H1 (cell line): Measurements from ENCODE around the gene PHYHD1. TPM values are rescaled to one million over a fixed set of nuclear protein-coding genes. Genes with fewer than 3 reads are reported as not detected.
A peak's percentile ranks its signal among the peaks of the same experiment; 100 is the strongest.

Source experiments
- CTCF ChIA-PET: fragments of 300-600 bp; sonication (Branson Sonifier 250); formaldehyde crosslinking; loops from one replicate; lab custom pipeline; 2021; ENCODE audit not compliant: partially characterized antibody; lab: Charles Lee
- POLR2A ChIA-PET: fragments of 300-600 bp; sonication (Branson Sonifier 250); formaldehyde crosslinking; loops from one replicate; lab custom pipeline; 2021; ENCODE audit warnings: inconsistent platforms; ENCODE audit not compliant: partially characterized antibody; lab: Charles Lee
- DNase-seq, 2 experiments: peaks; one replicate each; pipeline versions ENCODE4 v3.0.0 to v3.0.0-alpha.2; 2010 to 2022; ENCODE audit warnings: low spot score in 2 of 2, low read depth in 1 of 2, mixed read lengths in 1 of 2
- FAIRE-seq: peaks from 2 replicates; lab custom pipeline; 2011; peaks lifted over from hg19 to GRCh38; lab: Jason Lieb, UNC
- H2AFZ ChIP-seq: 2 replicates; pipeline ENCODE4 v1.8.1; 2012; ENCODE audit warnings: low read length, inconsistent platforms
- H2AK5ac ChIP-seq: 2 replicates; pipeline ENCODE4 v1.6.1; 2013; ENCODE audit warnings: low read depth, low read length
- H2BK120ac ChIP-seq: replicated peaks from 2 replicates; pipeline ENCODE3; 2013; ENCODE audit warnings: low read depth, low read length, inconsistent platforms
- H2BK12ac ChIP-seq: 2 replicates; pipeline ENCODE4 v1.6.1; 2013; ENCODE audit warnings: low read depth, low read length
- H2BK15ac ChIP-seq: 2 replicates; pipeline ENCODE4 v1.6.1; 2013; ENCODE audit warnings: low read length
- H2BK20ac ChIP-seq: 2 replicates; pipeline ENCODE4 v1.6.1; 2013; ENCODE audit warnings: low read length
- H2BK5ac ChIP-seq: 2 replicates; pipeline ENCODE4 v1.6.1; 2013; ENCODE audit warnings: low read depth, low read length
- H3K14ac ChIP-seq: 2 replicates; pipeline ENCODE4 v1.6.1; 2013; ENCODE audit warnings: inconsistent platforms; ENCODE audit not compliant: insufficient read length
- H3K18ac ChIP-seq: 2 replicates; pipeline ENCODE4 v1.6.1; 2013; ENCODE audit warnings: low read length; ENCODE audit errors: extremely low read depth
- H3K23ac ChIP-seq: 2 replicates; pipeline ENCODE4 v1.6.1; 2013; ENCODE audit warnings: inconsistent platforms; ENCODE audit not compliant: insufficient read length
- H3K23me2 ChIP-seq: 2 replicates; pipeline ENCODE4 v1.6.1; 2013; ENCODE audit warnings: low read depth, low read length
- H3K27ac ChIP-seq: 2 replicates; pipeline ENCODE4 v1.6.1; 2011; ENCODE audit warnings: low read depth, low read length, inconsistent platforms
- H3K27me3 ChIP-seq, 4 experiments: replicated peaks in 1 of 4; 1 replicate in 1 of 4; 2 replicates in 3 of 4; pipeline versions ENCODE4 v1.6.1 to v1.8.1; 2011 to 2013; ENCODE audit warnings: low read length in 3 of 4, mild to moderate bottlenecking in 3 of 4, inconsistent platforms in 2 of 4, mixed read lengths in 2 of 4, moderate library complexity in 1 of 4; ENCODE audit not compliant: control insufficient read depth in 3 of 4, insufficient read depth in 3 of 4; ENCODE audit errors: extremely low read depth in 1 of 4
- H3K36me3 ChIP-seq, 4 experiments: 2 replicates each; pipeline versions ENCODE4 v1.6.1 to v1.8.1; 2011 to 2013; ENCODE audit warnings: mild to moderate bottlenecking in 4 of 4, low read length in 3 of 4, moderate library complexity in 2 of 4, control low read depth in 1 of 4, inconsistent platforms in 1 of 4; ENCODE audit not compliant: insufficient read depth in 4 of 4, control insufficient read depth in 2 of 4
- H3K4ac ChIP-seq: replicated peaks from 2 replicates; pipeline ENCODE3; 2013; ENCODE audit warnings: low read length, low read depth, mixed read lengths, inconsistent platforms; ENCODE audit not compliant: insufficient read length
- H3K4me1 ChIP-seq, 4 experiments: replicated peaks in 1 of 4; 1 replicate in 1 of 4; 2 replicates in 3 of 4; pipeline versions ENCODE4 v1.6.1 to v1.8.1; 2011 to 2013; ENCODE audit warnings: low read length in 3 of 4, inconsistent platforms in 2 of 4, mixed read lengths in 1 of 4; ENCODE audit not compliant: insufficient read depth in 4 of 4, control insufficient read depth in 3 of 4
- H3K4me2 ChIP-seq, 2 experiments: 2 replicates each; pipeline versions ENCODE4 v1.6.1 to v1.8.1; 2011 to 2013; ENCODE audit warnings: low read depth in 2 of 2, low read length in 2 of 2, control low read depth in 1 of 2, inconsistent platforms in 1 of 2, mild to moderate bottlenecking in 1 of 2; ENCODE audit not compliant: insufficient read depth in 1 of 2
- H3K4me3 ChIP-seq, 4 experiments: fragments of 200-600, 300-600 bp in 1 of 4; sonication (generic), shearing (Covaris generic), sonication (Bioruptor Twin) in 1 of 4; 2 replicates each; pipeline versions ENCODE4 v1.5.1 to v1.8.1; 2011 to 2016; ENCODE audit warnings: low read length in 4 of 4, low read depth in 3 of 4, control low read depth in 2 of 4, inconsistent platforms in 2 of 4, mild to moderate bottlenecking in 2 of 4, mixed read lengths in 1 of 4, moderate library complexity in 1 of 4; ENCODE audit not compliant: insufficient read depth in 2 of 4; ENCODE audit errors: extremely low read depth in 1 of 4
- H3K56ac ChIP-seq: replicated peaks from 2 replicates; pipeline ENCODE3; 2013; ENCODE audit warnings: low read depth, mild to moderate bottlenecking, mixed read lengths, low read length, inconsistent platforms; ENCODE audit not compliant: insufficient read length
- H3K79me1 ChIP-seq: 2 replicates; pipeline ENCODE4 v1.6.1; 2013; ENCODE audit warnings: low read depth, low read length, control low read depth
- H3K79me2 ChIP-seq, 2 experiments: 2 replicates each; pipeline versions ENCODE4 v1.6.1 to v1.8.1; 2012 to 2013; ENCODE audit warnings: low read length in 2 of 2, mild to moderate bottlenecking in 2 of 2, inconsistent platforms in 1 of 2; ENCODE audit not compliant: insufficient read depth in 2 of 2, control insufficient read depth in 1 of 2
- H3K9ac ChIP-seq, 4 experiments: replicated peaks in 1 of 4; 1 replicate in 1 of 4; 2 replicates in 3 of 4; pipeline versions ENCODE4 v1.6.1 to v1.8.1; 2011 to 2013; ENCODE audit warnings: low read depth in 3 of 4, low read length in 3 of 4, control low read depth in 2 of 4, mild to moderate bottlenecking in 2 of 4, moderate library complexity in 2 of 4, inconsistent platforms in 1 of 4; ENCODE audit errors: extremely low read depth in 1 of 4
- H3K9me3 ChIP-seq, 2 experiments: 2 replicates each; pipeline versions ENCODE4 v1.6.1 to v1.8.1; 2012 to 2013; ENCODE audit warnings: mild to moderate bottlenecking in 2 of 2, moderate library complexity in 2 of 2, control low read depth in 1 of 2, inconsistent platforms in 1 of 2, low read depth in 1 of 2, low read length in 1 of 2, mixed read lengths in 1 of 2; ENCODE audit not compliant: insufficient read depth in 2 of 2
- H4K20me1 ChIP-seq, 2 experiments: replicated peaks in 1 of 2; 2 replicates each; pipeline versions ENCODE3 to v1.8.1; 2011 to 2013; ENCODE audit warnings: inconsistent platforms in 2 of 2, low read length in 2 of 2, mild to moderate bottlenecking in 1 of 2; ENCODE audit not compliant: insufficient read depth in 2 of 2, control insufficient read depth in 1 of 2
- H4K5ac ChIP-seq: 2 replicates; pipeline ENCODE4 v1.6.1; 2013; ENCODE audit warnings: low read length, low read depth, mixed read lengths, inconsistent platforms; ENCODE audit not compliant: insufficient read length
- H4K8ac ChIP-seq: 2 replicates; pipeline ENCODE4 v1.8.0; 2013; ENCODE audit warnings: mild to moderate bottlenecking, moderate library complexity, low read length, inconsistent platforms; ENCODE audit not compliant: insufficient read depth; ENCODE audit errors: extremely low read depth
- H4K91ac ChIP-seq: replicated peaks from 2 replicates; pipeline ENCODE3; 2013; ENCODE audit warnings: low read length, mixed read lengths, inconsistent platforms; ENCODE audit not compliant: insufficient read length
- WGBS, 2 experiments: shearing (Covaris generic) in 1 of 2; methylation state at CpG; one replicate each; pipeline versions ENCODE4 v1.1.6 to v1.1.7; 2013 to 2015; ENCODE audit warnings: low lambda C conversion rate in 2 of 2, mixed read lengths in 2 of 2, inconsistent platforms in 1 of 2, low coverage in 1 of 2, missing lambda C conversion rate in 1 of 2; ENCODE audit not compliant: insufficient replicate concordance in 2 of 2, insufficient coverage in 1 of 2, insufficient read length in 1 of 2; ENCODE audit errors: extremely low coverage in 1 of 2, missing lambda C conversion rate in 1 of 2; 5-methylcytosine and 5-hydroxymethylcytosine counted together
- polyA plus RNA-seq, 7 experiments: library from polyadenylated mRNA; depleted of rRNA in 3 of 7; stranded (reverse) in 5 of 7; unstranded in 2 of 7; fragments of >200 nt in 5 of 7; fragments of 200-250 nt in 2 of 7; gene quantifications; 1 replicate in 5 of 7; 2 replicates in 1 of 7; 4 replicates in 1 of 7; pipeline versions ENCODE4 v1.2.1 to v1.2.3, GENCODE V29; 2011 to 2013; ENCODE audit warnings: missing spikeins in 2 of 7, mixed read lengths in 2 of 7
- total RNA-seq: library from RNA; stranded (reverse); fragmentation: NEBNext Ultra II Directional; extraction: Animal tissue kit (Norgen Biotek cat#: 25700); gene quantifications from 2 replicates; pipeline ENCODE4 v1.2.1, GENCODE V29; 2021
- TF ChIP-seq, protein P1 (sequence below), 3 experiments: IDR thresholded peaks; 1 replicate in 2 of 3; 2 replicates in 1 of 3; pipeline versions ENCODE4 v1.5.1 to v1.6.1; 2011; ENCODE audit warnings: low read length in 3 of 3, mild to moderate bottlenecking in 3 of 3, inconsistent platforms in 2 of 3, low read depth in 1 of 3, moderate library complexity in 1 of 3; ENCODE audit not compliant: insufficient read depth in 1 of 3; ENCODE audit errors: control extremely low read depth in 1 of 3

PHYHD1 gene
- total and polyA plus RNA-seq, 2 of the 8 experiments (the other 6 are each of a cell fraction or from before 2014, with no cell fraction given): 14.1 to 25.6 TPM

DNA sequence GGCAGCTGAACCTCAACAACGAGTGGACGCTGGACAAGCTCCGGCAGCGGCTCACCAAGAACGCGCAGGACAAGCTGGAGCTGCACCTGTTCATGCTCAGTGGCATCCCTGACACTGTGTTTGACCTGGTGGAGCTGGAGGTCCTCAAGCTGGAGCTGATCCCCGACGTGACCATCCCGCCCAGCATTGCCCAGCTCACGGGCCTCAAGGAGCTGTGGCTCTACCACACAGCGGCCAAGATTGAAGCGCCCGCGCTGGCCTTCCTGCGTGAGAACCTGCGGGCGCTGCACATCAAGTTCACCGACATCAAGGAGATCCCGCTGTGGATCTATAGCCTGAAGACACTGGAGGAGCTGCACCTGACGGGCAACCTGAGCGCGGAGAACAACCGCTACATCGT, 12.4 kb upstream of the PHYHD1 start:
- no peak overlapping the region for H2BK120ac ChIP-seq
- peak overlapping the region; percentile 50; the same call in 1 of the 2 replicates for H2BK12ac ChIP-seq
- H3K9ac ChIP-seq: no peak overlapping the region
- no peak overlapping the region for H3K56ac ChIP-seq
- DNase-seq (no peak), FAIRE-seq (no peak)
- H2AFZ ChIP-seq: no peak overlapping the region
- H3K79me1 ChIP-seq: peaks cover 10% of the 10 kb centered on the region
- H3K4ac ChIP-seq: no peak overlapping the region
- no peaks in the 10 kb centered on the region for H3K23me2 ChIP-seq
- TF ChIP-seq, protein P1, sequence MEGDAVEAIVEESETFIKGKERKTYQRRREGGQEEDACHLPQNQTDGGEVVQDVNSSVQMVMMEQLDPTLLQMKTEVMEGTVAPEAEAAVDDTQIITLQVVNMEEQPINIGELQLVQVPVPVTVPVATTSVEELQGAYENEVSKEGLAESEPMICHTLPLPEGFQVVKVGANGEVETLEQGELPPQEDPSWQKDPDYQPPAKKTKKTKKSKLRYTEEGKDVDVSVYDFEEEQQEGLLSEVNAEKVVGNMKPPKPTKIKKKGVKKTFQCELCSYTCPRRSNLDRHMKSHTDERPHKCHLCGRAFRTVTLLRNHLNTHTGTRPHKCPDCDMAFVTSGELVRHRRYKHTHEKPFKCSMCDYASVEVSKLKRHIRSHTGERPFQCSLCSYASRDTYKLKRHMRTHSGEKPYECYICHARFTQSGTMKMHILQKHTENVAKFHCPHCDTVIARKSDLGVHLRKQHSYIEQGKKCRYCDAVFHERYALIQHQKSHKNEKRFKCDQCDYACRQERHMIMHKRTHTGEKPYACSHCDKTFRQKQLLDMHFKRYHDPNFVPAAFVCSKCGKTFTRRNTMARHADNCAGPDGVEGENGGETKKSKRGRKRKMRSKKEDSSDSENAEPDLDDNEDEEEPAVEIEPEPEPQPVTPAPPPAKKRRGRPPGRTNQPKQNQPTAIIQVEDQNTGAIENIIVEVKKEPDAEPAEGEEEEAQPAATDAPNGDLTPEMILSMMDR (IDR thresholded peaks at IDR 0.05; ENCODE audit: control extremely low read depth in 1 of 3, insufficient read depth in 1 of 3, low read depth in 1 of 3, low read length in 3 of 3): no peak
- POLR2A ChIA-PET: interaction anchor here (1.6 to 4.3 kb wide), 3 partner anchors 10 to 91 kb away, joined by 4 to 14 read pairs (median 4); partner anchors contain the start of genes ENDOG and PHYHD1
- no peak overlapping the region for H4K5ac ChIP-seq
- H4K91ac ChIP-seq: no peak overlapping the region
- no peak overlapping the region for H3K14ac ChIP-seq
- H3K4me1 ChIP-seq: peaks cover 0 to 24% (median 18%) of the 10 kb centered on the region in 4 experiments; a peak in 6 of 7 replicates
- H2BK5ac ChIP-seq: peak overlapping the region; percentile 63; the same call in 1 of the 2 replicates
- peaks cover 26 to 29% of the 10 kb centered on the region in 2 experiments for H4K20me1 ChIP-seq
- H2AK5ac ChIP-seq: no peak overlapping the region
- CTCF ChIA-PET: interaction anchor here (0.9 to 1.9 kb wide), 8 partner anchors 10 to 63 kb away, joined by 3 to 13 read pairs (median 4); partner anchors contain the start of gene PHYHD1
- H4K8ac ChIP-seq: no peak overlapping the region
- no peaks in the 10 kb centered on the region for H3K9me3 ChIP-seq
- no peak overlapping the region for H2BK15ac ChIP-seq
- H3K4me3 ChIP-seq: no peak overlapping the region
- no peak overlapping the region for H3K18ac ChIP-seq
- no peaks in the 10 kb centered on the region for H3K27me3 ChIP-seq
- peaks cover 0 to 62% of the 10 kb centered on the region in 2 experiments; a peak in 2 of 4 replicates for H3K79me2 ChIP-seq
- H3K23ac ChIP-seq: no peak overlapping the region
- no peak overlapping the region for H3K27ac ChIP-seq
- H2BK20ac ChIP-seq: no peak overlapping the region
- WGBS, 2 experiments: 95% methylated on average over 24 of the region's 24 CpGs; no CpG with 5 or more reads in 1 of the 2 experiments
- H3K4me2 ChIP-seq: no peak overlapping the region
- H3K36me3 ChIP-seq: peaks cover 18 to 42% (median 33%) of the 10 kb centered on the region in 4 experiments; a peak in 7 of 8 replicates
